ENCODE measurements around the gene MEGF8. TPM values are rescaled to one million over a fixed set of nuclear protein-coding genes. Genes with fewer than 3 reads are reported as not detected.

MEGF8 gene
- total RNA-seq, 1 donor from 2014 or later, result 49.5 TPM

DNA sequence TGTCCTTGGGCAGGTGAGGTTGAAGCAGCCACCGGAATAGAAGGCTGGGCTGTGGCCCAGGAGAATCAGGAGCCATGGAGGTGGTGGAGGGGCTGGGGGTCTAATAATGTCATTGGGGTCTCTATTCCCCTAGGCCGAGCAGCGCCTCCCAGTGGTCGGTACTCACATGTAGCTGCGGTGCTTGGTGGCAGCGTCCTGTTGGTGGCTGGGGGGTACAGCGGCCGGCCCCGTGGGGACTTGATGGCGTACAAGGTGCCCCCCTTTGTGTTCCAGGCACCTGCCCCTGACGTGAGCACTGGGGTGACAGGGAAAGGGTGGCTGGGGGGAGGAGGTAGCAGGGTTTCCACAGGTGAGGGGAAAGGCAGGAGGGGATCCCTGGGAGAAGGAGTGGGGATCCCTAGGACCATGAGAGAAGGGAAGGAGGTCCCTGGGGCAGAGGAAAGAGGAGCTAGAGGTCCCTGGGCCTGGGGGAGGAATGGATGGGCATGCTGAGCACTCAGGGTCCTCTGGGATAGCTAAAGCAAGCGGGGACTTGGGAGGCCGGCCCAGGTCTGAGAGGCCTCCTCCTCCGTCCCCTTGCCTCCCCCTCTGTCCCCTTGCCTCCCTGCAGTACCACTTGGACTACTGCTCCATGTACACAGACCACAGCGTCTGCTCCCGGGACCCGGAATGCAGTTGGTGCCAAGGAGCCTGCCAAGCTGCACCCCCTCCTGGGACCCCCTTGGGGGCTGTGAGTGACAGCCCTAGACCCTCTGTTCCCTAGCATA is 18.1 kb downstream of the MEGF8 start:
- Mint-ChIP-seq H3K27me3 (ENCODE audit: low read depth) (no peaks in the 10 kb centered on the region), H3K4me3 (ENCODE audit: unreplicated experiment) (no peak overlapping the region), H3K27ac (ENCODE audit: unreplicated experiment) (no peak overlapping the region), H3K4me1 (ENCODE audit: low read depth) (peaks cover 6% of the 10 kb centered on the region), H3K36me3 (ENCODE audit: low read depth) (peaks cover 15% of the 10 kb centered on the region), H3K9me3 (ENCODE audit: low read depth) (no peaks in the 10 kb centered on the region)
- TF ChIP-seq CTCF (IDR thresholded peaks at IDR 0.05), result peak; percentile 48
- no peak for DNase-seq (ENCODE audit: low spot score)

DNA sequence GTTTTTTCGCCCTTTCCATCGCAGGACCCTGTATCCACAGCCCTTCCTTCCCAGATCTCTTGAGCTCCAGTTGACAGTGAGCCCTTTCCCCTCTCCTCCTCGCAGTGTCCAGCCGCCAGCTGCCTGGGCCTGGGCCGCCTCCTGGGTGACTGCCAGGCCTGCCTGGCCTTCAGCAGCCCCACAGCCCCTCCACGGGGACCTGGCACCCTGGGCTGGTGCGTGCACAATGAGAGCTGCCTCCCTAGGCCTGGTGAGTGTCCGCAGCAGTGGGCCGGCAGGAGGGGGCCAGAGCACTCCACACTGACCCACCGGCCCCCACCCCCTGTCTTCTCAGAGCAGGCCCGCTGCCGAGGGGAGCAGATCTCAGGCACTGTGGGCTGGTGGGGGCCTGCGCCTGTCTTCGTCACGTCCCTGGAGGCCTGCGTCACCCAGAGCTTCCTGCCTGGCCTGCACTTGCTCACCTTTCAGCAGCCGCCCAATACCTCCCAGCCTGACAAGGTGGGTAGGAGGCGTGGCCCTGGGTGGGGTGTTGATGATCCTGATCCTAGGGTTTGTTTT is 19.0 kb downstream of the MEGF8 start:
- no peak for TF ChIP-seq CTCF (IDR thresholded peaks at IDR 0.05)
- H3K4me3 Mint-ChIP-seq (ENCODE audit: unreplicated experiment), result no peak overlapping the region
- peaks cover 6% of the 10 kb centered on the region for H3K4me1 Mint-ChIP-seq (ENCODE audit: low read depth)
- no peak overlapping the region for H3K27ac Mint-ChIP-seq (ENCODE audit: unreplicated experiment)
- peaks cover 14% of the 10 kb centered on the region for H3K36me3 Mint-ChIP-seq (ENCODE audit: low read depth)
- no peak for DNase-seq (ENCODE audit: low spot score)
- no peaks in the 10 kb centered on the region for H3K27me3 Mint-ChIP-seq (ENCODE audit: low read depth)
- H3K9me3 Mint-ChIP-seq (ENCODE audit: low read depth), result no peaks in the 10 kb centered on the region

GRCh38 chr19:42345191-42345812 is 19.9 kb downstream of the MEGF8 start:
- no peak for TF ChIP-seq CTCF (IDR thresholded peaks at IDR 0.05)
- Mint-ChIP-seq H3K27me3 (ENCODE audit: low read depth) (no peaks in the 10 kb centered on the region), H3K27ac (ENCODE audit: unreplicated experiment) (no peak overlapping the region), H3K4me1 (ENCODE audit: low read depth) (peaks cover 6% of the 10 kb centered on the region), H3K9me3 (ENCODE audit: low read depth) (no peaks in the 10 kb centered on the region), H3K36me3 (ENCODE audit: low read depth) (peaks cover 16% of the 10 kb centered on the region), H3K4me3 (ENCODE audit: unreplicated experiment) (no peak overlapping the region)
- no peak for DNase-seq (ENCODE audit: low spot score)

GRCh38 chr19:42348211-42348610 is 22.8 kb downstream of the MEGF8 start:
- Mint-ChIP-seq H3K9me3 (ENCODE audit: low read depth) (no peaks in the 10 kb centered on the region), H3K36me3 (ENCODE audit: low read depth) (peaks cover 19% of the 10 kb centered on the region), H3K27ac (ENCODE audit: unreplicated experiment) (no peak overlapping the region), H3K4me1 (ENCODE audit: low read depth) (peaks cover 6% of the 10 kb centered on the region), H3K27me3 (ENCODE audit: low read depth) (no peaks in the 10 kb centered on the region), H3K4me3 (ENCODE audit: unreplicated experiment) (no peak overlapping the region)
- no peak for DNase-seq (ENCODE audit: low spot score)
- TF ChIP-seq CTCF (IDR thresholded peaks at IDR 0.05), result no peak

DNA sequence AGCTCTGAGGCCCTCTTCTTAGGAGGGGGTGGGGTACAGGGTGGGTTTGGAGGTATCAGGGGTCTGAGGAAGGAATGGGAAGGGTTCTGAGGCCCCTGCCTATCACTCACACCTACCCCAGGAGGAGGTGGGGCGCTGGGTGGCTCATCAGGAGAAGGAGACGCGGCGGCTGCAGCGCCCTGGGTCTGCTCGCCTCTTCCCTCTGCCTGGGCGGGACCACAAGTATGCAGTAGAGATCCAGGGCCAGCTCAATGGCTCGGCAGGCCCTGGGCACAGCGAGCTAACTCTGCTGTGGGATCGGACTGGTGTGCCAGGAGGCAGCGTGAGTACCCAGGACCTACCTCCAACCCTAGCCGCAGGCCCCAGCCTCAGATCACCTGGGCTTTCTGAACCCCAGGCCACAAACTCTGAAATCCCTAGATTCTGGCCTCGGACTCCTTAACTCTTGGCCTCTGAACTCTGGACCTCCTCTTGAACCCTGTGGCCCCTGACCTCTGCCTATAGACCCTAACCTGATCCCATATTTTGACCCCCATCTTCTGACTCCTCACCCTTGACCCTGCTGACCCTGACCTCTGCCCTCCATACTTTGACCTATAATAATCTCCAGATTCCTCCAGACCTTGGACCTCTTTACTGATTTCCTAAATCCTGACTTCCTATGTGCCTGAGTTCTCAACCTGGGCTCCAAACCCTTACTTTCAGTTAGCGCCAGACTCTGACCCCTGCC is 24.1 kb downstream of the MEGF8 start:
- Mint-ChIP-seq H3K4me1 (ENCODE audit: low read depth) (peaks cover 6% of the 10 kb centered on the region), H3K27ac (ENCODE audit: unreplicated experiment) (no peak overlapping the region), H3K4me3 (ENCODE audit: unreplicated experiment) (no peak overlapping the region), H3K36me3 (ENCODE audit: low read depth) (peaks cover 22% of the 10 kb centered on the region), H3K27me3 (ENCODE audit: low read depth) (no peaks in the 10 kb centered on the region), H3K9me3 (ENCODE audit: low read depth) (no peaks in the 10 kb centered on the region)
- no peak for DNase-seq (ENCODE audit: low spot score)
- TF ChIP-seq CTCF (IDR thresholded peaks at IDR 0.05), result no peak

Measured in chondrocyte (in vitro differentiated cells).